Prostate gland (tissue), 2 donors: ENCODE data around the gene INPP5D.

Experiments
- POLR2A ChIP-seq: fragments of 450-650 bp; IDR thresholded peaks from one replicate; pipeline ENCODE4 v1.6.1; 2016; ENCODE audit warnings: antibody characterized with exemption, mild to moderate bottlenecking
- POLR2AphosphoS5 ChIP-seq: sonication (generic); formaldehyde crosslinking; IDR thresholded peaks from one replicate; pipeline ENCODE4 v1.6.1; 2017; ENCODE audit warnings: antibody characterized with exemption
- TF ChIP-seq, protein P1 (sequence below), 4 experiments: fragments of 200-600 bp in 2 of 4; fragments of 450-650 bp in 2 of 4; sonication (generic) in 2 of 4; IDR thresholded peaks; 1 replicate in 3 of 4; 2 replicates in 1 of 4; pipeline ENCODE4 v1.5.1; 2016 to 2019; ENCODE audit warnings: antibody characterized with exemption in 4 of 4, mild to moderate bottlenecking in 2 of 4, moderate library complexity in 2 of 4

- TF ChIP-seq, protein P1, sequence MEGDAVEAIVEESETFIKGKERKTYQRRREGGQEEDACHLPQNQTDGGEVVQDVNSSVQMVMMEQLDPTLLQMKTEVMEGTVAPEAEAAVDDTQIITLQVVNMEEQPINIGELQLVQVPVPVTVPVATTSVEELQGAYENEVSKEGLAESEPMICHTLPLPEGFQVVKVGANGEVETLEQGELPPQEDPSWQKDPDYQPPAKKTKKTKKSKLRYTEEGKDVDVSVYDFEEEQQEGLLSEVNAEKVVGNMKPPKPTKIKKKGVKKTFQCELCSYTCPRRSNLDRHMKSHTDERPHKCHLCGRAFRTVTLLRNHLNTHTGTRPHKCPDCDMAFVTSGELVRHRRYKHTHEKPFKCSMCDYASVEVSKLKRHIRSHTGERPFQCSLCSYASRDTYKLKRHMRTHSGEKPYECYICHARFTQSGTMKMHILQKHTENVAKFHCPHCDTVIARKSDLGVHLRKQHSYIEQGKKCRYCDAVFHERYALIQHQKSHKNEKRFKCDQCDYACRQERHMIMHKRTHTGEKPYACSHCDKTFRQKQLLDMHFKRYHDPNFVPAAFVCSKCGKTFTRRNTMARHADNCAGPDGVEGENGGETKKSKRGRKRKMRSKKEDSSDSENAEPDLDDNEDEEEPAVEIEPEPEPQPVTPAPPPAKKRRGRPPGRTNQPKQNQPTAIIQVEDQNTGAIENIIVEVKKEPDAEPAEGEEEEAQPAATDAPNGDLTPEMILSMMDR (IDR thresholded peaks at IDR 0.05) = no peak
- TF ChIP-seq POLR2A = no peak
- TF ChIP-seq POLR2AphosphoS5 = no peak
Observed at GRCh38 chr2:233081232-233081730, 21.1 kb downstream of the INPP5D start.
